H1 (cell line): ENCODE results near the gene DCAF7. TPM values are rescaled to one million over a fixed set of nuclear protein-coding genes. Genes with fewer than 3 reads are reported as not detected.

Experiments used
- CBX5 ChIP-seq: fragments of 300-800, 300-1000 bp; sonication (generic); IDR thresholded peaks from 2 replicates; pipeline ENCODE4 v1.7.1; 2016; ENCODE audit warnings: antibody characterized with exemption, low read length, low read depth
- CHD7 ChIP-seq: fragments of 300-600 bp; sonication (generic); IDR thresholded peaks from 2 replicates; pipeline ENCODE4 v1.7.1; 2012; ENCODE audit warnings: low read length, moderate library complexity, mild to moderate bottlenecking, inconsistent platforms; ENCODE audit not compliant: insufficient replicate concordance
- CTBP2 ChIP-seq: IDR thresholded peaks from 2 replicates; pipeline ENCODE4 v1.7.0; 2011; ENCODE audit warnings: borderline replicate concordance, mild to moderate bottlenecking, moderate library complexity, mixed read lengths, low read length; ENCODE audit not compliant: insufficient read depth, insufficient read length
- PHF8 ChIP-seq: fragments of 200-600 bp; sonication (generic); conservative IDR thresholded peaks from 2 replicates; pipeline ENCODE4 v1.7.1; 2012; ENCODE audit warnings: low read depth, mild to moderate bottlenecking, inconsistent platforms, low read length, moderate library complexity
- POU5F1 ChIP-seq: IDR thresholded peaks from 2 replicates; pipeline ENCODE4 v1.6.1; 2011; ENCODE audit warnings: low read depth, mild to moderate bottlenecking, low read length, moderate library complexity
- SIN3A ChIP-seq, 2 experiments: IDR thresholded peaks in 1 of 2; conservative IDR thresholded peaks in 1 of 2; 2 replicates each; pipeline ENCODE4 v1.6.1; 2011 to 2012; ENCODE audit warnings: low read length in 2 of 2, improper control_type of control experiment in 1 of 2, low read depth in 1 of 2, mild to moderate bottlenecking in 1 of 2
- SIX5 ChIP-seq: IDR thresholded peaks from 2 replicates; pipeline ENCODE4 v1.6.1; 2011; ENCODE audit warnings: mild to moderate bottlenecking, low read depth, low read length
- SP1 ChIP-seq: IDR thresholded peaks from 2 replicates; pipeline ENCODE4 v1.6.1; 2011; ENCODE audit warnings: low read depth, low read length
- TBP ChIP-seq: IDR thresholded peaks from 2 replicates; pipeline ENCODE4 v1.6.1; 2011; ENCODE audit warnings: low read depth, low read length, improper control_type of control experiment
- polyA plus RNA-seq, 7 experiments: library from polyadenylated mRNA; depleted of rRNA in 3 of 7; stranded (reverse) in 5 of 7; unstranded in 2 of 7; fragments of >200 nt in 5 of 7; fragments of 200-250 nt in 2 of 7; gene quantifications; 1 replicate in 5 of 7; 2 replicates in 1 of 7; 4 replicates in 1 of 7; pipeline versions ENCODE4 v1.2.1 to v1.2.3, GENCODE V29; 2011 to 2013; ENCODE audit warnings: missing spikeins in 2 of 7, mixed read lengths in 2 of 7
- total RNA-seq: library from RNA; stranded (reverse); fragmentation: NEBNext Ultra II Directional; extraction: Animal tissue kit (Norgen Biotek cat#: 25700); gene quantifications from 2 replicates; pipeline ENCODE4 v1.2.1, GENCODE V29; 2021

DCAF7 gene
- total and polyA plus RNA-seq, 2 of the 8 experiments (the other 6 are each of a cell fraction or from before 2014, with no cell fraction given), result 74.9 to 94.1 TPM

GRCh38 chr17:63621684-63622573 lies 71.7 kb downstream of the DCAF7 start, which contains the start of gene MAP3K3 (continued):
- no peak for TF ChIP-seq CHD7
- peak; percentile 91 for TF ChIP-seq CTBP2
- TF ChIP-seq CBX5, result no peak
- TF ChIP-seq POU5F1, result no peak
- peak; percentile 98 for TF ChIP-seq PHF8
- peak; percentile 7 to 65; a peak in 3 of 4 replicates for TF ChIP-seq SIN3A (conservative IDR thresholded peaks at IDR 0.05 in 1 of 2, IDR thresholded peaks at IDR 0.05 in 1 of 2; ENCODE audit: low read depth in 1 of 2, low read length in 2 of 2)
- TF ChIP-seq TBP, result peak; percentile 89
- TF ChIP-seq SIX5, result no peak
- TF ChIP-seq SP1, result peak; percentile 78; the same call in 1 of the 2 replicates
